GM18868 (cell line): ENCODE data around the gene EXOC6B.

Experiments
- ATAC-seq: cut with Tn5 transposase; IDR thresholded peaks from one replicate; pipeline ENCODE4 v1.9.1; 2021; ENCODE audit warnings: mild to moderate bottlenecking, moderate library complexity; ENCODE audit not compliant: unreplicated experiment

Gene EXOC6B

GRCh38 chr2:72825257-72826155 lies at the start of gene EXOC6B:
EXOC6B (minus strand) TSS chr2:72826033.
- peak; percentile 95 for ATAC-seq

GRCh38 chr2:72871880-72872279 lies 46.0 kb upstream of the EXOC6B start:
- no peak for ATAC-seq

GRCh38 chr2:72871060-72871459 lies 45.2 kb upstream of the EXOC6B start:
- no peak for ATAC-seq

DNA sequence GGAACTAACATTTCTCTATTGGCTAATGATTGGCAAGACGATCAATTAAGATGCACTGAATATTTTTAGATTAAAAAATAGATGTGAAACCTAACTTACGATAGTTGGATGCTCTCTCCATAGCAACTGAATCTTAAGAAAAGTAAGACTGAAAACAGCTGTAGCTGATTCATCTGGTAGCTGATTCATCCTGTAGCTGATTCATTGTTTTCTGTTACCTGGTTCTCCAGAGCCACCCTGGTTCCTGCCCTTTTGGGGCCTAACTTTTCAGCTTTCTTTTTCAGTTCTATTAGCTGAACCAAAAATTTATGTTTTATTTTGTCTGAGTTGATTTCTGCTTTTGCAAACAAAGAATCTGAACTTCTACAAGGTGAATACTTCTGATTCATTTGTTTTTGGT lies 38.7 kb upstream of the EXOC6B start:
- ATAC-seq = peak; percentile 80

GRCh38 chr2:72863046-72863445 lies 37.2 kb upstream of the EXOC6B start:
- ATAC-seq = no peak

GRCh38 chr2:72862239-72862988 lies 36.6 kb upstream of the EXOC6B start:
- peak; percentile 88 for ATAC-seq

DNA sequence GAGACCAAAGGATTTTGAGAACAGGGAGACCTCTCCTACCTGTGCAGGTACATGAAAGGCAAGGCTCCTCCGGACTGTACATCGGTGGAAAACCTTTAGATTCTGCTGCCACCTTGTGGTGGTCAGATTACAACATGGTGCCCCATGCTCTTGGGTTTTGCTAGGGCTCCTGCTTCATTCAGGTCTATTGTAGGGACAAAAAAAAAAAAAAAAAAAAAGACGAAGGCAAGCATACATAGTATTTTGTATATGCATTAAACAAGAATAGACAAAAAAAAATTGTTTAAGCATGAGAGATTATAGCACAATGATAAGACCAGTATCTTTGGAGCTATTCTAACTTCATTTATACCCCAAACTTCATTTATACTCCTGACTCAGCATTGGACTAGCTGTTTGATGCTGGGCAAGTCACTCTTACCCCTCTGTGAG lies 34.0 kb upstream of the EXOC6B start:
- peak; percentile 61 for ATAC-seq

DNA sequence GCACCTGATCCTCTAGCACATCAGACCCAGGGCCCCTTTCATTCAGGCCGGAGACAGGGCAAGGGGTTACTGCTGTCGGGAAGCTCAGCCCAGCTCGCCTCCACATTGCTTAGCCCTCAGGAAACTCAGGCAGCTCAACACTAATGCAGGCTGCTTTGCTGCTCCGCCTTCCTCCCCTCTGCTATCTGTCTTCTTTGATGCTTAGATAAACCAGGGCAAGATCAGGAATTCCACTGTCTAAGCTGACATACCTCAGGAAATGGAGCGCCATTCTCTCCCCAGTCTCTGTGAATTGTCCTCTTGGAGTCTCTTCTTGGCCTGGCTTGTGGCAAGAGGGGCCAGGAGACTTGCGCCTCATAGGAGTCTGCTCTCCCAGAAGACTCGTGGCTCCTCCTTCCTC lies 25.5 kb upstream of the EXOC6B start:
- no peak for ATAC-seq

GRCh38 chr2:72849138-72849462 lies 23.3 kb upstream of the EXOC6B start:
- no peak for ATAC-seq

GRCh38 chr2:72848436-72849137 lies 22.8 kb upstream of the EXOC6B start:
- ATAC-seq = no peak

DNA sequence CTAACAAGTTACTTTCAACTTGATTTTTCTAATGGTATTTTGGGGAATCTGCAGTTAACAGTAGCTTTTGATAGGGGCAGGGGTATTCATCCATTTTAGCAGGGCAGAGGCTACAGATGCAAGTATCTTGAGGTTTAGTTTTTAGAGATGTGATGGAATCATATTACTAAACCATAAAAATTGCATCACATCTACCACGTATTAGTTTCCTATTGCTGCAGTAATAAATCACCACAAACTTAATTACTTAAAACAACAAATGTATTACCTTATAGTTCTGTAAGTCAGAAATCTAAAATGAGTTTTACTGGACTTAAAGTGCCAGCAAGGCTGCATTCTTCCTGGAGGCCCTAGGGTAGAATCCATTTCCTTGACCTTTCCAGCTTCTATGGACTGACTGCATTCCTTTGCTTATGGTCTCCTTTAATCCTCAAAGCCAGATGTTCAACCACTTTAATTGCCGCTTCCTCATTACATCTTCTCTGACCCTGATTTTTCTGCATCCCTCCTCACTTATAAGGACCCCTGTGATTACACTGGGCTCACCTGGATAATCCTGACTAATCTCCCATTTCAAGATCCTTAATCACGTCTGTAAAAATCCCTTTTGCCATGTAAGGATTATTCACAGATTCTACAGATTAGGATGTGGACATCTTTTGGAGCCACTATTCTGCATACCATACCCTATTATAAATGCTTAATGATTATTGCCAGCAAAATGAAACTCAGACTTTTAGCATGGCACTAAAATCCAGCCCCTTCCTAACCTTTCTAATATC lies 21.9 kb upstream of the EXOC6B start:
- no peak for ATAC-seq

GRCh38 chr2:72846171-72847095 lies 20.6 kb upstream of the EXOC6B start:
- peak; percentile 96 for ATAC-seq

GRCh38 chr2:72843301-72843700 lies 17.5 kb upstream of the EXOC6B start:
- no peak for ATAC-seq

DNA sequence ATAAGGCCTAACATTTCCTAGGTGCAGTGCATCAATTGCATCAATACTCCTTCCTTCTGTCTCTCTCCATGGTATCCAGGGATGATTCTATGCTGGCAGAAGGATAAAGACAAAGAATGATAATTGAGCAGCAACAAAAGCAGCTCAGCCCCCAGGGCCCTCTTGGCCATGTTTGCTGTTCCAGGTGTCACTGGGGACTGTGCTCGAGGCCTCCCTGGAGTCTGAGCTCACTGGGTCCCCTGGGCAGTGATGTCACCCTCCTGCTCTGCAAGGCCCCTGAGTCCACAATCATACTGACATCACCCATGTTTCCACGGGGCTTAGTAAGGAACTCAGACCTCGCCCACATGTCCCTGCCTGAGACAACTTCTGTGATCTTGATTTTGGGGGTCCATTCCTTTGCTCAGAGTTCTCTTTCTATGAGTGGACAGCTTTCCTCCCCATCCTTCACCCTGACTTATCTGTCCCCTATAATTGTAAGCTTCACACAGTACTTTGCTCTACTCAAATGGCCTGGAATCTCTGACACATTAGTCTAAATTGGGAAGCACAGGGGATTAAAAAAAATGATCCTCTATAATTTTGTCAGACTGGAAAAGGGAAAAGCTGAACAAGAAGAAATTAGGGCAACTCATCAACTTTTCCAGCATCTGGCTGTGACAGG lies 15.8 kb upstream of the EXOC6B start:
- ATAC-seq = no peak

DNA sequence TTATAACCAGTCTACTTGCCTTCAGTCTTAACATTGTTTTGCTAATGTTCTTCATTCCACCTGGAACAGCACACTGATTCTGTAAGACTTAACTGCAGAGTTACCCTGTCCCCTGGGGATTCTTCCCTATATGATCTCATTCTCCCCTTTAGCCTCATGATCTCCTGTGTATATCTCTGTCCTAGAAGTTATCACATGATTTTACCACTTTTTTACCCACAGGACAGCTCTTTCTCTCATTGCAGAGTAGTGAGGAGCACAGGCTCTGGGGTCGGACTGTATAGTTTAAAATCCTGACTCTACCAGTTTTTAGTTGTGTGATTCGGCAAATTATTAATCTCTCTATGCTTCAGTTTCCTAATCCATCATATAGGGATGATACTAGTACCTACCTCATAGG lies 14.2 kb upstream of the EXOC6B start:
- no peak for ATAC-seq

DNA sequence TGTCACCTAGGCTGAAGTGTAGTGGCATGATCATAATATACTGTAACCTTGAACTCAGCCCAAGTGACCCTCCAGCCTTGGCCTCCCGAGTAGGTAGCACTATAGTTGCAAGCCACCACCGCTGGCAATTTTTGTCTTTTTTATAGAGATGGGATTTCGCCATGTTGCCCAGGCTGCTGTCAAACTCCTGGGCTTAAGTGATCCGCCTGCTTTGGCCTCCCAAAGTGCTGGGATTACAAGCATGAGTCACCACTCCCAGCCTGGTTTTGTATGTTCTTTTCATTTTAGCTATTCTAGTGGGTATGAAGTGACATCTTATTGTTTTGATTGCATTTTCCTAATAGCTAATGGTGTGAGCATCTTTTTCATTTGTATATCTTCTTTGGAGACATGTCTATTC lies 11.3 kb upstream of the EXOC6B start:
- no peak for ATAC-seq

- ATAC-seq = no peak
These were observed 9.6 kb upstream of the EXOC6B start for GRCh38 chr2:72835403-72835802.

DNA sequence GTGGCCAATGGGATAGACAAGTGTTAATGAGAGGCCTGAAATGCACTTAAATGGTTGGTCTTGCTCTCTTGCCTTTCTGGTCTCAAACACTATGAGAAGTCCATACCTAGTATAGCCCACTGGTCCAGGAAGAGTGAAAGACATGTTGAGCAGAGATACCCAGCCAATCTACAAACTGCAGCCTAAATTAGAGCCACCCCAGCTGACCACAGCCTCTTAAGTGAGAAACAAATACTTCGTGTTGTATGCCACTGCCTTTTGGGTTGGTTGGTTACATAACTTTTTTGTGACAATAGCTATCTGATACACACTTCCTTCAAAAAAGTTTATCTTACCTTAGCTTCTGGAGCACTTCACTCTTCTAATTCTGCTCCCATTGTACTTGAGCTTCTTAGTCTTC lies 8.8 kb upstream of the EXOC6B start:
- ATAC-seq = no peak

DNA sequence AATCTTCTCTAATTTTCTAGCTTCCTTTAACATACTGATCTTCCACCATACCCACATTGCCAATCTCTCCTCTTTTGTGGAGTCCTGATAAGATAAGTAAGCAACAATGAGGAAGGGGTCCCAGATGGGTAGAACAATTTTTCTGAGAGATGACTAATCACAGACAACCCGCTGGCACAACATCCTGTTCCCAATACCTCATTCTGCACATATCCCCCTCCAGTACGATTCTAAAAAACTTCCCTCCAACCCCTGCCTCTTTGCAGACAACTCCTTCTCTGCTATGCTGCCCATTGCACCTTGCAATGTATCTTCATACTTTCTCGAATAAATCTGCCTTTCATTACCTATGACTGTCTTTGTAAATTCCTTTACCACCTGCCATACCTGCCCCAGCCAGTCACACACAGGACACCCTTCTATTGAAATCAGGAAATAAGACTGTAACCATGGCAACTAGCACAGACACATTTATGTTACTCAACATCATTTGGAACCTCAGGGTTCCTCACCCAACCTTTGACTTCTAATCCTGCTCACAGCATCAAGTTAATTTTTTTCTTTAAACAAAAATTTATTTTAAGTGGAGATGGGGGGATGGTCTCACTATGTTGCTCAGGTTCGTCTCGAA lies 7.4 kb upstream of the EXOC6B start:
- no peak for ATAC-seq
